ENCODE measurements around the gene SHISA9.

Gene SHISA9

GRCh38 chr16:13084331-13084730 lies 182.9 kb downstream of the SHISA9 start:
- TF ChIP-seq TAF1 (IDR thresholded peaks at IDR 0.05; ENCODE audit: borderline replicate concordance, insufficient read depth, low read length) (no peak), FOXP2 (optimal IDR thresholded peaks at IDR 0.05; ENCODE audit: borderline replicate concordance, extremely low read depth, extremely low read length, insufficient read depth) (no peak), POLR2AphosphoS5 (IDR thresholded peaks at IDR 0.05; ENCODE audit: low read depth, low read length) (no peak), SIN3A (IDR thresholded peaks at IDR 0.05; ENCODE audit: borderline replicate concordance, insufficient read depth, low read length) (no peak)
- TF ChIP-seq, protein P1, sequence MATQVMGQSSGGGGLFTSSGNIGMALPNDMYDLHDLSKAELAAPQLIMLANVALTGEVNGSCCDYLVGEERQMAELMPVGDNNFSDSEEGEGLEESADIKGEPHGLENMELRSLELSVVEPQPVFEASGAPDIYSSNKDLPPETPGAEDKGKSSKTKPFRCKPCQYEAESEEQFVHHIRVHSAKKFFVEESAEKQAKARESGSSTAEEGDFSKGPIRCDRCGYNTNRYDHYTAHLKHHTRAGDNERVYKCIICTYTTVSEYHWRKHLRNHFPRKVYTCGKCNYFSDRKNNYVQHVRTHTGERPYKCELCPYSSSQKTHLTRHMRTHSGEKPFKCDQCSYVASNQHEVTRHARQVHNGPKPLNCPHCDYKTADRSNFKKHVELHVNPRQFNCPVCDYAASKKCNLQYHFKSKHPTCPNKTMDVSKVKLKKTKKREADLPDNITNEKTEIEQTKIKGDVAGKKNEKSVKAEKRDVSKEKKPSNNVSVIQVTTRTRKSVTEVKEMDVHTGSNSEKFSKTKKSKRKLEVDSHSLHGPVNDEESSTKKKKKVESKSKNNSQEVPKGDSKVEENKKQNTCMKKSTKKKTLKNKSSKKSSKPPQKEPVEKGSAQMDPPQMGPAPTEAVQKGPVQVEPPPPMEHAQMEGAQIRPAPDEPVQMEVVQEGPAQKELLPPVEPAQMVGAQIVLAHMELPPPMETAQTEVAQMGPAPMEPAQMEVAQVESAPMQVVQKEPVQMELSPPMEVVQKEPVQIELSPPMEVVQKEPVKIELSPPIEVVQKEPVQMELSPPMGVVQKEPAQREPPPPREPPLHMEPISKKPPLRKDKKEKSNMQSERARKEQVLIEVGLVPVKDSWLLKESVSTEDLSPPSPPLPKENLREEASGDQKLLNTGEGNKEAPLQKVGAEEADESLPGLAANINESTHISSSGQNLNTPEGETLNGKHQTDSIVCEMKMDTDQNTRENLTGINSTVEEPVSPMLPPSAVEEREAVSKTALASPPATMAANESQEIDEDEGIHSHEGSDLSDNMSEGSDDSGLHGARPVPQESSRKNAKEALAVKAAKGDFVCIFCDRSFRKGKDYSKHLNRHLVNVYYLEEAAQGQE (IDR thresholded peaks at IDR 0.05; ENCODE audit: insufficient read depth in 1 of 2, low read depth in 2 of 2, low read length in 2 of 2) = no peak

GRCh38 chr16:13093661-13094060 lies 192.3 kb downstream of the SHISA9 start:
- TF ChIP-seq TAF1 (IDR thresholded peaks at IDR 0.05; ENCODE audit: borderline replicate concordance, insufficient read depth, low read length) = no peak
- TF ChIP-seq, protein P1 (IDR thresholded peaks at IDR 0.05; ENCODE audit: insufficient read depth in 1 of 2, low read depth in 2 of 2, low read length in 2 of 2) = no peak
- no peak for TF ChIP-seq POLR2AphosphoS5 (IDR thresholded peaks at IDR 0.05; ENCODE audit: low read depth, low read length)
- no peak for TF ChIP-seq SIN3A (IDR thresholded peaks at IDR 0.05; ENCODE audit: borderline replicate concordance, insufficient read depth, low read length)
- TF ChIP-seq FOXP2 (optimal IDR thresholded peaks at IDR 0.05; ENCODE audit: borderline replicate concordance, extremely low read depth, extremely low read length, insufficient read depth) = no peak

GRCh38 chr16:13095061-13095460 lies 193.7 kb downstream of the SHISA9 start:
- TF ChIP-seq POLR2AphosphoS5 (IDR thresholded peaks at IDR 0.05; ENCODE audit: low read depth, low read length) (no peak), FOXP2 (optimal IDR thresholded peaks at IDR 0.05; ENCODE audit: borderline replicate concordance, extremely low read depth, extremely low read length, insufficient read depth) (no peak), TAF1 (IDR thresholded peaks at IDR 0.05; ENCODE audit: borderline replicate concordance, insufficient read depth, low read length) (no peak), SIN3A (IDR thresholded peaks at IDR 0.05; ENCODE audit: borderline replicate concordance, insufficient read depth, low read length) (no peak)
- TF ChIP-seq, protein P1 (IDR thresholded peaks at IDR 0.05; ENCODE audit: insufficient read depth in 1 of 2, low read depth in 2 of 2, low read length in 2 of 2) = no peak

GRCh38 chr16:13098536-13098935 lies 197.1 kb downstream of the SHISA9 start:
- TF ChIP-seq POLR2AphosphoS5 (IDR thresholded peaks at IDR 0.05; ENCODE audit: low read depth, low read length) = no peak

- TF ChIP-seq SIN3A (IDR thresholded peaks at IDR 0.05; ENCODE audit: borderline replicate concordance, insufficient read depth, low read length) = no peak
- no peak for TF ChIP-seq POLR2AphosphoS5 (IDR thresholded peaks at IDR 0.05; ENCODE audit: low read depth, low read length)
- no peak for TF ChIP-seq TAF1 (IDR thresholded peaks at IDR 0.05; ENCODE audit: borderline replicate concordance, insufficient read depth, low read length)
- TF ChIP-seq, protein P1 (IDR thresholded peaks at IDR 0.05; ENCODE audit: insufficient read depth in 1 of 2, low read depth in 2 of 2, low read length in 2 of 2) = no peak
- TF ChIP-seq FOXP2 (optimal IDR thresholded peaks at IDR 0.05; ENCODE audit: borderline replicate concordance, extremely low read depth, extremely low read length, insufficient read depth) = no peak
These were observed 198.4 kb downstream of the SHISA9 start for GRCh38 chr16:13099822-13100221.
